ENCODE results near the gene KCNMA1. TPM values are rescaled to one million over a fixed set of nuclear protein-coding genes. Genes with fewer than 3 reads are reported as not detected.

Gene KCNMA1
- total RNA-seq, 1 experiment from 2014 or later, result 143 TPM

- Histone ChIP-seq H3K27ac (ENCODE audit: low read length) (peak overlapping the region; percentile 78), H3K9me2 (replicated peaks; ENCODE audit: low read length) (no peaks in the 10 kb centered on the region), H3F3A (ENCODE audit: low read length, unreplicated experiment) (peaks cover 21% of the 10 kb centered on the region), H3K36me3 (ENCODE audit: low read depth, low read length) (no peaks in the 10 kb centered on the region), H3K27me3 (ENCODE audit: low read length) (no peaks in the 10 kb centered on the region), H3K9ac (ENCODE audit: low read length) (peak overlapping the region; percentile 49), H3K79me2 (ENCODE audit: low read length) (no peaks in the 10 kb centered on the region), H3K9me3 (ENCODE audit: low read length) (no peaks in the 10 kb centered on the region), H3K4me1 (ENCODE audit: insufficient read depth, low read length) (peaks cover 4% of the 10 kb centered on the region), H3K4me2 (ENCODE audit: low read length) (peak overlapping the region; percentile 63), H4K20me1 (ENCODE audit: low read length) (no peaks in the 10 kb centered on the region), H2AFZ (ENCODE audit: low read length) (no peak overlapping the region), H3K4me3 (ENCODE audit: low read length) (peak overlapping the region; percentile 16)
- no peak for TF ChIP-seq CTCF (conservative IDR thresholded peaks at IDR 0.05; ENCODE audit: low read depth, low read length)
- ATAC-seq, result peak; percentile 26
- intact Hi-C loops (cut with micrococcal nuclease), result loop anchor here (1.0 to 10.0 kb wide), 4 partner anchors 26 to 756 kb away; partner anchors contain the start of gene DLG5
- no TSS peak for BruUV-seq (replicated peaks)
- CTCF ChIA-PET, result interaction anchor here (0.5 to 2.5 kb wide), 13 partner anchors 12 to 668 kb away, joined by 3 to 25 read pairs (median 5); no protein-coding TSS in a partner anchor
- DNase-seq, result peak; percentile 100
- POLR2A ChIA-PET (ENCODE audit: unreplicated experiment), result no interaction called here
These were observed 468.7 kb downstream of the KCNMA1 start for GRCh38 chr10:77168861-77169260.

GRCh38 chr10:77168161-77168560 is 469.4 kb downstream of the KCNMA1 start:
- Histone ChIP-seq H3K4me2 (ENCODE audit: low read length) (peak overlapping the region; percentile 63), H3K9ac (ENCODE audit: low read length) (peak overlapping the region; percentile 49), H3K27me3 (ENCODE audit: low read length) (no peaks in the 10 kb centered on the region), H3K36me3 (ENCODE audit: low read depth, low read length) (no peaks in the 10 kb centered on the region), H3K79me2 (ENCODE audit: low read length) (no peaks in the 10 kb centered on the region), H3K4me3 (ENCODE audit: low read length) (peak overlapping the region; percentile 16; the same call in 1 of the 2 replicates), H2AFZ (ENCODE audit: low read length) (no peak overlapping the region), H3K9me2 (replicated peaks; ENCODE audit: low read length) (no peaks in the 10 kb centered on the region), H3K9me3 (ENCODE audit: low read length) (no peaks in the 10 kb centered on the region), H3K4me1 (ENCODE audit: insufficient read depth, low read length) (peaks cover 7% of the 10 kb centered on the region), H4K20me1 (ENCODE audit: low read length) (no peaks in the 10 kb centered on the region), H3F3A (ENCODE audit: low read length, unreplicated experiment) (peaks cover 27% of the 10 kb centered on the region), H3K27ac (ENCODE audit: low read length) (peak overlapping the region; percentile 78)
- BruUV-seq (replicated peaks), result no TSS peak
- ATAC-seq (peak; percentile 54), DNase-seq (peak; percentile 100)
- intact Hi-C loops (cut with micrococcal nuclease), result loop anchor here (1.0 to 10.0 kb wide), 4 partner anchors 27 to 757 kb away; partner anchors contain the start of gene DLG5
- POLR2A ChIA-PET (ENCODE audit: unreplicated experiment), result interaction anchor here (0.5 to 1.3 kb wide), 4 partner anchors 27 to 415 kb away, joined by 3 to 5 read pairs (median 3); no protein-coding TSS in a partner anchor
- CTCF ChIA-PET, result interaction anchor here (0.7 to 2.5 kb wide), 14 partner anchors 25 to 543 kb away, joined by 3 to 25 read pairs (median 5); no protein-coding TSS in a partner anchor
- TF ChIP-seq EZH2phosphoT487 (IDR thresholded peaks at IDR 0.05; ENCODE audit: borderline replicate concordance, low read length), result no peak

- Histone ChIP-seq H4K20me1 (ENCODE audit: low read length) (no peaks in the 10 kb centered on the region), H3K9me3 (ENCODE audit: low read length) (no peaks in the 10 kb centered on the region), H3F3A (ENCODE audit: low read length, unreplicated experiment) (peaks cover 47% of the 10 kb centered on the region), H3K4me3 (ENCODE audit: low read length) (peak overlapping the region; percentile 43), H2AFZ (ENCODE audit: low read length) (no peak overlapping the region; the same call in none of the 2 replicates), H3K4me1 (ENCODE audit: insufficient read depth, low read length) (peaks cover 32% of the 10 kb centered on the region), H3K27ac (ENCODE audit: low read length) (no peak overlapping the region; the same call in 1 of the 2 replicates), H3K9me2 (replicated peaks; ENCODE audit: low read length) (no peaks in the 10 kb centered on the region), H3K27me3 (ENCODE audit: low read length) (no peaks in the 10 kb centered on the region), H3K79me2 (ENCODE audit: low read length) (no peaks in the 10 kb centered on the region), H3K36me3 (ENCODE audit: low read depth, low read length) (no peaks in the 10 kb centered on the region), H3K4me2 (ENCODE audit: low read length) (no peak overlapping the region), H3K9ac (ENCODE audit: low read length) (no peak overlapping the region)
- intact Hi-C loops (cut with micrococcal nuclease), result loop anchor here (1.0 to 10.0 kb wide), 9 partner anchors 78 to 759 kb away; partner anchors contain the start of gene DLG5
- POLR2A ChIA-PET (ENCODE audit: unreplicated experiment), result interaction anchor here (0.5 to 1.4 kb wide), 5 partner anchors 9 to 464 kb away, joined by 3 to 14 read pairs (median 3); no protein-coding TSS in a partner anchor
- BruUV-seq (replicated peaks), result no TSS peak
- ATAC-seq, result peak; percentile 16
- TF ChIP-seq EZH2phosphoT487 (IDR thresholded peaks at IDR 0.05; ENCODE audit: borderline replicate concordance, low read length), result no peak
- no peak for TF ChIP-seq CTCF (conservative IDR thresholded peaks at IDR 0.05; ENCODE audit: low read depth, low read length)
- no peak for TF ChIP-seq EZH2 (IDR thresholded peaks at IDR 0.05; ENCODE audit: low read length, unreplicated experiment)
- CTCF ChIA-PET, result interaction anchor here (0.5 to 3.3 kb wide), 37 partner anchors 9 to 588 kb away, joined by 3 to 35 read pairs (median 4); partner anchors contain the start of gene KCNMA1
- peak; percentile 100 for DNase-seq
These were observed 472.0 kb downstream of the KCNMA1 start for GRCh38 chr10:77165445-77166208.

All from PC-3 (cell line).